Adrenal gland (tissue), 12 donors: ENCODE data around the gene CNTNAP2. TPM values are rescaled to one million over a fixed set of nuclear protein-coding genes. Genes with fewer than 3 reads are reported as not detected.

Experiments
- DNase-seq, 7 donors: peaks; one replicate each; pipeline ENCODE4 v3.0.0-alpha.2; 2019 to 2020
- H3K27ac ChIP-seq, 5 donors: fragments of 200-600 bp; sonication (generic) in 4 of 5; 1 replicate in 3 of 5; 2 replicates in 2 of 5; pipeline versions ENCODE4 v1.5.1 to v1.8.0; 2016 to 2020; ENCODE audit warnings: mild to moderate bottlenecking in 1 of 5
- H3K27me3 ChIP-seq: fragments of 200-600 bp; 2 replicates; pipeline ENCODE4 v1.8.0; 2021
- H3K36me3 ChIP-seq, 2 donors: fragments of 200-600 bp; replicated peaks in 1 of 2; 1 replicate in 1 of 2; 2 replicates in 1 of 2; pipeline versions ENCODE4 v1.5.1 to v1.8.0; 2018 to 2022
- H3K4me1 ChIP-seq, 2 donors: fragments of 200-600 bp; replicated peaks in 1 of 2; 1 replicate in 1 of 2; 2 replicates in 1 of 2; pipeline versions ENCODE4 v1.5.1 to v1.8.0; 2018 to 2021
- H3K4me3 ChIP-seq, 4 donors: fragments of 200-600 bp; sonication (generic) in 3 of 4; one replicate each; pipeline ENCODE4 v1.5.1; 2016 to 2018
- H3K9me3 ChIP-seq, 3 donors: fragments of 200-600 bp; sonication (generic) in 1 of 3; replicated peaks in 1 of 3; 1 replicate in 2 of 3; 2 replicates in 1 of 3; pipeline versions ENCODE4 v1.5.1 to v1.8.0; 2016 to 2021
- CTCF ChIP-seq, 6 experiments: fragments of 450-650 bp in 4 of 6; fragments of 200-600 bp in 2 of 6; sonication (generic) in 1 of 6; IDR thresholded peaks; 1 replicate in 5 of 6; 2 replicates in 1 of 6; pipeline versions ENCODE4 v1.5.1 to v1.8.0; 2016 to 2021; ENCODE audit warnings: antibody characterized with exemption in 6 of 6, mild to moderate bottlenecking in 2 of 6, moderate library complexity in 1 of 6
- POLR2A ChIP-seq, 2 donors: fragments of 450-650 bp; IDR thresholded peaks; one replicate each; pipeline ENCODE4 v1.6.1; 2017; ENCODE audit warnings: antibody characterized with exemption in 2 of 2, mild to moderate bottlenecking in 2 of 2, moderate library complexity in 1 of 2
- WGBS, 4 donors: extraction: QIAGEN DNeasy Blood & Tissue Kit in 2 of 4; methylation state at CpG; one replicate each; pipeline versions ENCODE4 v1.1.5 to v1.1.7; 2013 to 2017; 5-methylcytosine and 5-hydroxymethylcytosine counted together
- intact Hi-C, 2 donors: fragments of 100-400 bp; cut with DNase I; formaldehyde crosslinking; loops; one replicate each; pipeline versions ENCODE4 v1.14.1 to v1.15.0; 2022 to 2023
- polyA plus RNA-seq, 3 donors: library from polyadenylated mRNA; stranded (reverse); fragments of 200-250 nt in 2 of 3; fragments of 350-450 nt in 1 of 3; fragmentation: Illumina TruSeq in 1 of 3; extraction: RNeasy Lipid Tissue Mini Kit (QIAGEN cat#74804) in 1 of 3; gene quantifications; one replicate each; pipeline ENCODE4 v1.2.3, GENCODE V29; 2013 to 2014
- total RNA-seq, 9 donors: library from RNA; depleted of rRNA in 4 of 9; stranded (reverse); fragments of >200 nt in 4 of 9; fragments of 120-200 nt in 1 of 9; fragmentation: NEBNext Ultra II Directional in 1 of 9; extraction: Animal tissue kit (Norgen Biotek cat#: 25700) in 1 of 9; gene quantifications; one replicate each; pipeline versions ENCODE4 v1.1.0 to v1.2.4, GENCODE V29; 2013 to 2023
- donor health status: healthy with polysubstance abuse.
- donor health status: Bipolar disorder and iron deficiency.
- donor health status: DM: yes; HTN: yes; CAD: no.
- donor health status: DM: no; HTN: no; CAD: no.
- donor health status: DM: no; HTN: no; CAD: no.
- donor health status: DM: yes; HTN: yes; CAD: no.

The CNTNAP2 gene
- total and polyA plus RNA-seq, 12 donors: 0.14 to 6.3 (median 1.8) TPM; not detected in 2

- Histone ChIP-seq H3K27me3 (no peaks in the 10 kb centered on the region), H3K4me3 (no peak overlapping the region), H3K36me3 (no peaks in the 10 kb centered on the region), H3K4me1 (no peaks in the 10 kb centered on the region), H3K9me3 (no peaks in the 10 kb centered on the region), H3K27ac (no peak overlapping the region)
- no peak for DNase-seq
- no peak for TF ChIP-seq CTCF (IDR thresholded peaks at IDR 0.05)
- no peak for TF ChIP-seq POLR2A (IDR thresholded peaks at IDR 0.05)
- 33 to 58% (median 50%) methylated on average over 1 of the region's 1 CpG for WGBS, 4 donors
- intact Hi-C loops: no loop called here
These were observed 1135.2 kb downstream of the CNTNAP2 start for GRCh38 chr7:147251751-147252325.

- intact Hi-C loops: no loop called here
- no peak overlapping the region for H3K27ac ChIP-seq
- no peak for DNase-seq
- no peaks in the 10 kb centered on the region for H3K9me3 ChIP-seq
- H3K4me3 ChIP-seq: no peak overlapping the region
- TF ChIP-seq CTCF (IDR thresholded peaks at IDR 0.05) (no peak), POLR2A (IDR thresholded peaks at IDR 0.05) (no peak)
- no peaks in the 10 kb centered on the region for H3K36me3 ChIP-seq
- no peaks in the 10 kb centered on the region for H3K4me1 ChIP-seq
- WGBS, 4 donors: 90 to 98% (median 95%) methylated on average over 1 of the region's 1 CpG
- no peaks in the 10 kb centered on the region for H3K27me3 ChIP-seq
These were observed 1145.1 kb downstream of the CNTNAP2 start for GRCh38 chr7:147261693-147262092.

- no peaks in the 10 kb centered on the region for H3K4me1 ChIP-seq
- 78 to 90% (median 82%) methylated on average over 8 of the region's 8 CpGs for WGBS, 4 donors
- H3K36me3 ChIP-seq: no peaks in the 10 kb centered on the region
- intact Hi-C loops: no loop called here
- no peak for DNase-seq
- H3K4me3 ChIP-seq: no peak overlapping the region
- H3K27ac ChIP-seq: no peak overlapping the region
- H3K27me3 ChIP-seq: no peaks in the 10 kb centered on the region
- TF ChIP-seq CTCF (IDR thresholded peaks at IDR 0.05) (no peak), POLR2A (IDR thresholded peaks at IDR 0.05) (no peak)
- H3K9me3 ChIP-seq: no peaks in the 10 kb centered on the region
These were observed 1148.9 kb downstream of the CNTNAP2 start for GRCh38 chr7:147265528-147265927.

- H3K36me3 ChIP-seq: no peaks in the 10 kb centered on the region
- intact Hi-C loops: no loop called here
- 67 to 76% (median 70%) methylated on average over 1 of the region's 1 CpG for WGBS, 4 donors
These were observed 1159.5 kb downstream of the CNTNAP2 start for GRCh38 chr7:147276106-147276505.

More at GRCh38 chr7:147276106-147276505, 1159.5 kb downstream of the CNTNAP2 start:
- H3K4me3 ChIP-seq: no peak overlapping the region
- H3K27me3 ChIP-seq: no peaks in the 10 kb centered on the region
- H3K4me1 ChIP-seq: no peaks in the 10 kb centered on the region
- no peak for TF ChIP-seq CTCF (IDR thresholded peaks at IDR 0.05)
- no peak overlapping the region for H3K27ac ChIP-seq
- DNase-seq: no peak
- H3K9me3 ChIP-seq: no peaks in the 10 kb centered on the region
